ENCODE measurements around the gene ASIC4. TPM values are rescaled to one million over a fixed set of nuclear protein-coding genes. Genes with fewer than 3 reads are reported as not detected.

The ASIC4 gene
- polyA plus RNA-seq, 1 donor, result 0.20 TPM

DNA sequence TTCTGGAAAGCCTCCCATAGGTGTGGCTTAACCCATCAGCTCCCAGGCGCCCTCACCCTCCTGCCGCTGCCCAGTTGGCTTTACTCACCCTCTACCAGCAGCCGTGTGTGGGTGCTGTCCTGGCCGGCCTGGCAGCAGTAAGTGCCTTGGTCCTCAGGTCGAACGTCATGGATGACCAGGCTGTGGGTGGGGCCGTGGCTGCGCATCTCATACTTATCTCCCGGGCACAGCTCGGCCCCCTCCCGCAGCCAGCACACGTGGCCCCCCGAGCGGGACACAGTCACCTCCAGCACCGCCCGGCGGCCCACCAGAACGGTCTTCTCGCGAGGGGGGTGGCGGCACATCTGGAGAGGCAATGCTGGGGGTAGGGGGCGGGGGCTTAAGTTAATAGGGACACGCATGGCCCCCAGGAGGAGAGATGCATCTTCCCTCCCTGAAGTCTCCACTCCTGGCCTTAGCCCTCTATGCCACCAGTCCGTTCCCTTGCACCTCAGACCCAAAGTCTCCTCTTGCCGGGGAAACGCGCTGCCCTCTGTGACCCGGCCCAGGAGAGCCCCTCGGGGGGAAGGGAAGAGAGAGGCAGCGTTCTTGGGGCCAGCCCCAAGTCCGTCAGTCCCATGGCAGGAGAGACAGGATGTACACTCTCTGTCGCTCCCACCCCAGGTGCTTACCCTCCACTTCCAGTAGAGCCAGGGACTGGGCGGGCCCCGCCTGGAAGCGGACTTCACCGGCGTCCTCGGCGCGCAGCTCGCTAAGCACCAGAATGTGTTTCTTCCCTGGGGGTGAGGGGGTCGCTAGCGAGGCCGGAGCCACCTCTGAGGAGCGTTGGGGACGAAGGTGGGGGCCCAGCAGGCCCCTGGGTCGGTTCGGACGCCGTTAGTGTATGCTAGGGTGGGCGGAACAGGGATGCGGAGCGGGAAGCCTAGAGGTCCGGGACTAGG lies 37.4 kb downstream of the ASIC4 start:
- DNase-seq, result peak; percentile 79

DNA sequence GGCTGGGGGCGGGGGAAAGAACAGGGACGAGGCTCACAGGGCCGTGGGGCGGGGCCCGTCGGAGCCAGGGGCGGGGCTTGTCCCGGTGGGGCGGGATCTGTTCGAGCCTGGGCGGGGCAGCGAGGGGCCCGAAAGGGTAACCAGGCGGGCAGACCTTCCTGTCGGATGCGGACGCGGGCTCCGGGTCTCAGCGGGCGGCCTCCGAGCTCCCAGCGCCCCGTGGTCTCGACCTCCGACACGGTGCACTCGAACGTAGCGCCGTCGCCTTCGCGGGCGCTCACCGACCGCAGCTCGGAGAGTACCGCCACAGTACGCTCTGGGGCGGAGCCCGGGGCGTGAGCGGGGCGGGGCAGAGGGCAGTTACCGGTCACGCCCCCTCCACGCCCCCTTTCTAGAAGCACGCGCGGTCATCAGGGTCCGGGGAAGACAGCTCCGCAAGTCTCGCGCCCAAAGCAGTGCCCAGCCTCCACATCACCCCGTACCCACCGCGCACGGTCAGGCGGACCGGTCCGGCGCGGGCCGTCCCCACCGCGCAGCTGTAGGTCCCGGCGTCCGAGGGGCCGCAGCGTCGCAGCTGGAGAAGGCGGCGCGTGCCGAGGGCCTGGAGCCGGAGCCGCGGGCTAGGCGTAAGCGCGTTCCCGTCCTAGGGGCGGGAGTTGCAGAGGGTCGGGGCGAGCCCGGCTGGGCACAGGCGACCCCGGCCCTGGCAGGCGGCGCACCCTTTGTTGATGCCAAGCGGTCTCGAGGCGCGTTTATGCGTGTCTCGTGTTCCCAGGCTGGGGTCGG lies 38.3 kb downstream of the ASIC4 start:
- peak; percentile 84 for DNase-seq

DNA sequence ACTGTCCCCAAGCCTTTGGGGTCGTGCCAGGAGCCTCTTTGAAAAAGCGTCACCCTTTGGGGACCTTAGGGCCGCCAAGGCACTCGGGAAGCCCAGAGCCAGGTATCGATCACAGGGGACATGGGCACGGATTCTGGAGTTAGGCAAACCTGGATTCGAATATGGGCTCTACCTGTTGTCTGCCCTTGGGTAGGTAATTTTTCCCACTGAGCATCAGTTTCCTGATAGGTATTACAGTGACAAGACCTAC lies 38.8 kb downstream of the ASIC4 start:
- DNase-seq, result no peak

DNA sequence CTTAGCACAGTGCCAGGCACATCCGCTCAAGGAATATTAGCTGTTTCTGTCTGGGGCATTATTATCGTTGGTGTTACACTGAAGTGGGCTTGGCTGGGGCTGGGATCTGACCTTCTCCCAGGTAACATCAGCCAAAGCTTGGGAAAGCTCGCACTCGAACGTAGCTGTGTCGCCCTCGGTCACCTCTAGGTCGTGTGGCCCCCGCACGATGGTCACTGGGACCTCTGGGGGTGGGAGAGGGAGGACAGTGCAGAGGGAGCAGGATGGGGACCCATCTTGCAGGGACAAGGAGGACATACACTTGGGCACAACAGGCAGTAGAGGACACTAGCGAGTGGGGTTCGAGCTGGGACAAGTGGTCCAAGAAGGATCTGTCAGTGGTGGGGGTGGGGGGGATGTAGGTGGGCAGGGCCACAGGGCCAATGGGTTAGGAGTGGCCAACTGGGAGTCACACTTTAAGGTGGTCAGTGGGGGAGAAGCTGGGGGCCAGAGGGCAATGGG lies 39.2 kb downstream of the ASIC4 start:
- no peak for DNase-seq

DNA sequence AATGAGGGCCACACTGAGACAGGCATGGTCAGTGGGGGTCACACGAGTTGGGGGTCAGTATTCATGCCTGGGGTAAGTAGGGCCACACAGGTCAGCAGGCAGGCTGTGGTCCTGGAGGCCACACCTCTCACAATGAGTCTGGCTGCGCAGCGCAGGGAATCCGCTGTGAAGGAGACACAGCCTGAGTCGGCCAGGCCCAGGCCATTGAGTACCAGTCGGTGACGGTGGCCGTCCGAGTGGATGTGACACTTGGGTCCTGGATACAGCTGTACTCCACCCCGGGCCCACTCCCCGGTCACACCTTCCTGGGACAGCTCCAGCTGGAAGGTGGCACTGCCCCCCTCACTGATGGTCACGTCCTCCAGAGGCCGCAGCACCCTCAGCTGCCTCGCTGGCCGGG lies 40.1 kb downstream of the ASIC4 start:
- DNase-seq, result no peak

DNA sequence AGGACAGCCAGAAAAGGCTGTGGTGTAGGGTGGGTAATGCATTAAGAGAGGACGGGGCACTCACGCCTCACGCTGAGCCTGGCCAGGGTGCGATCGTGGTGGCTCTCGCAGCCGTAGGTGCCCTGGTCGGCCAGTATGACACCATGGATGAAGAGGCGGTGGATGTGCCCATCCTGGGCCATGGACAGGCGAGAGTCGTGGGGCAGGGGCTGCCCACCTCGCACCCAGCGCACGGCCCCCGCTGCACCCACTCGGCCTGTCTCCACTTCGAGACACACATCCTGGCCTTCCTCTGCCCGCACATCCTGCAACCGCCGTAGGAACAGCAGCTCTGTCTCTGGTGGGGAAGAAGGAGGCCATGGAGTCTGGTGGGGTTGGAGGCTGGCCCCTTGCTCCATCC lies 41.7 kb downstream of the ASIC4 start:
- DNase-seq, result no peak

DNA sequence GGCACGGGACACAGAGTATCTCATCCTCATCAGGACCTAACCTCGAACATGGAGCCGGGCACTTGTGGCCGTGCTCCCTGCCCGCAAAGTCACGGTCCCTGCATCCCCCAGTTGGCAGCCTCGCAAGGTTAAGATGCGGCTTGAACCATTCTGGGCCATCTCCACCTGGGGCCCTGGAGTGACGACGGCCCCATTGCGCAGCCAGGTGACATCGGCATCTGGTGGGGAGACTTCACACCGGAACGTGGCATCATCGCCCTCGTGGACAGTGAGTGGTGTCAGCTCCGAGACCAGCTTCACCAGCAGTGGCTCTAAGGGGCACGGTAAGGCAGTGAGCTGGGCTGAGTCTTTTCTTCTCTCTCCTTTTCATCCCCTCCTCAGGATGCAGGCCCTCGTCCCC lies 42.1 kb downstream of the ASIC4 start:
- no peak for DNase-seq

DNA sequence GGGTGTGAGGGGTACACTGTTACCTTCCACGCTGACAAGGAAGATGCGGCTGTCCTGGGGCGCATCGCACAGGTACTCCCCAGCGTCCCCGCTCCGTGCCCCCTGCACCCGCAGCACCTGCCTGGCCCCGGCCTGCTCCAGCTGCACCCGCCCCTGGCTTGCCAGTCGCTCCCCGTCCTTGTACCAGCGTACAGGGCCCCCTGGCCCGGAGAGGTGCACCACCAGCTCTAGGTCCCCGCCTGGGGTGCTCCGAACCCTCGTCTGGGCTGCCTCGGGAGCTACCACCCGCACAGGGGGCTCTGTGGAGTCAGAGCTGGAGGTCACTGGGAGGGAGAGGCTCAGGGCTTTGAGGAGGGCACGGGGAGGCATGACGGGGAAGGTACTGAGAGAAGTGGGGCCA lies 43.0 kb downstream of the ASIC4 start:
- DNase-seq, result no peak

DNA sequence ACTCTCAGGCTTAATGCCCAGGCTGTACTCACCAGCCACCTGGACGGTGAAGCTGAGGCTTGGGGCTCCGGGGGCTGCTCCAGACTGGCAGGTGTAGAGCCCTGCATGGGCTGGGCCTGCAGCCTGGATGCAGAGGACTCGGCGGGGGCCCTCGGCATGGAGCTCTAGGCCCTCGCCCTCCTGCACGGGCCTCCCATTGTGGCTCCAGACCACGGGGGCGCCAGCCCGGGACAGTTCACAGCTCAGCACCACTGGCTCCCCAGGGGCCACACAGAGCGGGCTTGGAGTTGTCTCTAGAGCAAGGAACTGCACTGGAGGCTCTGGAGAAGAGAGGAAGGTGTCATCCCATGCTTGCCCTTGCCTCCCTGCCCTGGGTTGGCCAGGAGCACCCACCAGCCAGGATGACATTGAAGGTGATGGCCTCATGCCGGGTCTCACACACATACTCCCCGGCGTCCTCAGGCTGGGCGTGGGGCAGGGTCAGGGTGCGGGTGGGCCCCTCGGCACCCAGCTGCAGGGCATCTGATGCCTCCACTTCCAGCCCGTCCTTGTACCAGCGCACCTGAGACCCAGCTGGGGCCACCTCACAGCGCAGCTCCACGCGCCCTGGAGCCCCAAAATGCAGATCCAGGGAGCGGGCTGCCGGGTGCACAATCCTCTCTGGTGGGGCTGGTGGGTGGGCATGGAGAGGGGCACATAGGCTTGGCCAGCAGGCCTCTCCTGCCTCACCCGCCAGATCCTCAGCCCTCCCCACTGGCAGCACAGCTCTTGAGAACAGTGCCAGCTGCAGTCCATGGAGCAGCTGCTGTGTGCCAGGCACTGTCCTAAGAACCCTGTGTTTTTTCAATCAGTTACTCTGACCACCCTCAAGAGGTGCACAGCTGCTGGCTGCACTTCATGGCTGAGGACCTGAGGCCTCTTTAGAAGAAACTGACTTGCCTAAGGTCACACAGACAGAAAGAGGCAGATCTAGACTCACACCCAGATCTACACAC lies 43.8 kb downstream of the ASIC4 start:
- DNase-seq, result no peak

DNA sequence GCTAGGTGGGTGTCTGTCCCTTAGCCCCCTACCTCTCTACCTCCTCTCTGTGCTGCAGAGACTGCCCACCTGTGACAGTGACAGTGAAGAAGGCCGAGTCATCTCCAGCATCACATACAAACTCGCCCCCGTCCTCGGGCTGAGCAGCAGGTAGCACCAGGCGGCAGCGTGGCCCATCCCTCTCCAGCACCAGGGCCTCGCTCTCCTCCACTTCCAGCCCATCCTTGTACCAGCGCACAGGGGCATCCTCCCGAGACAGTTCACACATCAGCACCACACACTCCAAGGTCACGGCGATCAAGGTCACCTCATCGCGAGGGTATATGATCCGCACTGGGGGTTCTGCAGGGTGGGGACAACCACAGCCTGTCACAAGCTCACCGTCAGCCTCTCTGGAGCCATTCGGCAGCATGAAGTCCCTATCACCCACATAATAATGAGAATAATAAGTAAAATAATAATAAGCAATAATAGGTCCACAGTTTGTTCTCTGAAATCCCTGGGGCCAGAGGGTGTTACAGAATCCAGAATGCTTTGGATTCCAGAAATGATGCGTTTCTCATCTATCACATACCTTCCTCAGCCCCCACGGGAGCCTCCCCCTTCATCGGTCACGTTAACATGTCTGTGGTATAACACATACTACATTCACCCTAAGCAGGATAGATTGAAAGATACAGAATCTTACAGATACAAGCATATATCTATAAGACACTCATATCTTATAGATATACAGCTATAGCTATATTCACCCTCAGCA lies 45.1 kb downstream of the ASIC4 start:
- DNase-seq, result no peak

DNA sequence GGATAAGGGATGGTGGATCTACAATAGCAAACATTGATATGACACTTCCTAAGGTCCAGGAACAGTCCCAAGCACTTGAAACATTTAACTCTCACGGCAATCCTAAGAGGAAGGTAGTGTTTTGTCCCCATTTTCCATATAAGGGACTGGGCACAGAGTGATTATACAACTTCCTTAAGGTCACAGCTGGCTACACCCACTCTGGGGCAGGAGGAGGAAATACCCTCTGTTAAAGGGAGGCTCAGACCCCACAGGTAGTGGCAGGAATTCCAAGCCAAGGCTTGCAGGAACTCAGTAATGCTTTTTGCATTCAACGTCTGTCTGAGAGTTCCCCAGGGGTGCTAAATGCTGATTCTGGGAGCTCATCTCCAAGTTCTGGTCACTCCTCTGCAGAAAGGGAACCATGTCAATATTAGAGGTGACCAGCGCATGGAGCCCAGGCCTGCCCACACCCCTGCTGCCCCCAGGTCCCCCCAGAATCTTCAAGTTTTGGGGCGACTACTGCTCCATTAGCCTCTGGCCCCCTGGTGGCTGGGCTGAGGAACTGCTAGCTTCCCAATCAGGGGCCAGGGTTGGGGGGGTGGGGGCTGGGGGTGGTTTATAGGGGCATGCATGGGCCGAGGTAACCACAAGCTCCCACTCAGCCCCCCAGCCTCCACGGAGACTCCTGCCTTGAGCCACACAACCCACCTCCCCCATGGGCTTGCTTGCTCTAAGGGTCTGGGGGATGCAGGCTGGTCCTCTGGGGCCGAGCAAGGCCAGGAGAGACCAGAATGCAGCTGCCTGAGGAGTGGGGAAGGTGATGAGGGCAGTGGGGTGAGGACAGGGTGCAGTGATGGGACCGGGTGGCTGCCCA lies 46.0 kb downstream of the ASIC4 start:
- no peak for DNase-seq

DNA sequence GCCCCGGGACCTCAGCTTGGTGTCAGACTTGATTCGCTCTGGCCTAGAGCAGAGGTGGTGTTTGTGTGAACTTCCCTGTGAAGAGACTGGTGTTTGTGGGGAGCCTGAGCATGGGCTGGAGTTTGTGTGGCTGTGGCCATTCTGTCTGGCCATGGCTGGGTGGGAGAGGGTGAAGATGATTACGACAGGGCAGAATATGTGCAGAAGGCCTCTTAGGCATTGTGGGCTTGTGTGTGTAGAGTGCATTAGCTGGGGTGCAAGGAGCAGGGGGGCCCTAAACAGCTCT lies 46.6 kb downstream of the ASIC4 start:
- DNase-seq, result no peak

DNA sequence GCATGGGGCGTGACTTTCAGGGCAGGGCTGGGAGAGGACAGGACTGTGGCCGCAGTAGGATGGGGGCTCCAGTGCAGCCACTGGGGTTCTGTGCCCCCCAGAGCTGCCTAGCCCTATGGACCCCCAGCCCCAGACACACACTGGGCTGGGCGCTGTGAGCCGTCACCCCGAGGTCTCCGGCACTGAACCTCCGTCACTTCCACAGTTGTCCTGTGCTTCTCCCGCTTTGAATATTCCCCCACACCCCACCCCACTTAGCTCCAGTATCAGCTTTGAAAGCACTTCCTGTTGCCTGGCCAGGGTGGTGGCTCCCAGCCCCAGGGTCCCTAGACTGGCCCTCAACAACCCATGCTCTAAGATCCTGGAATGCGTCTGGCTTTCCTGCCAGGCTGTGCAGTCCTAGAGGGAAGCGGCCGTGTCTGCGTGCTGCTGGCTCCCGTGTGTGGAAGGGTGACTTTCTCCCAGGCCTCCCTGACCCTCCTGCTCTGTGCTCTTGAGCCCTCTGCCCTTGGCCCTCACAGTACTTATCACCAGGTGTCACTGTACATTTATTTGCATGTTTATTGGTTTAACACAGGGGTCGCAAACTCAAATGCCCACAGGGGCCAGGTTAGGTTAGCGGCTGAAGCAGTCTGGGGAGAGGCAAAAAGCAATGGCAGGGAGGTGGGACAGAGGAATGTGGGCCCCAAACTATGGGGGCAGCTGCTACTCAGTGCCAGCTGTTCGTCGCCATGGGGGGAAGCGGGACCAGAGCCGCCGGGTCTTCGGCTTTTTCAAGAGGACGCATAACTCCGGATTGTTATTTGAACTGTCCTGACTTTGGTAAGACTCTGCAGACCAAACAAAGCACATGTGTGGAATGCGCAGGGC lies 47.1 kb downstream of the ASIC4 start:
- DNase-seq, result no peak

DNA sequence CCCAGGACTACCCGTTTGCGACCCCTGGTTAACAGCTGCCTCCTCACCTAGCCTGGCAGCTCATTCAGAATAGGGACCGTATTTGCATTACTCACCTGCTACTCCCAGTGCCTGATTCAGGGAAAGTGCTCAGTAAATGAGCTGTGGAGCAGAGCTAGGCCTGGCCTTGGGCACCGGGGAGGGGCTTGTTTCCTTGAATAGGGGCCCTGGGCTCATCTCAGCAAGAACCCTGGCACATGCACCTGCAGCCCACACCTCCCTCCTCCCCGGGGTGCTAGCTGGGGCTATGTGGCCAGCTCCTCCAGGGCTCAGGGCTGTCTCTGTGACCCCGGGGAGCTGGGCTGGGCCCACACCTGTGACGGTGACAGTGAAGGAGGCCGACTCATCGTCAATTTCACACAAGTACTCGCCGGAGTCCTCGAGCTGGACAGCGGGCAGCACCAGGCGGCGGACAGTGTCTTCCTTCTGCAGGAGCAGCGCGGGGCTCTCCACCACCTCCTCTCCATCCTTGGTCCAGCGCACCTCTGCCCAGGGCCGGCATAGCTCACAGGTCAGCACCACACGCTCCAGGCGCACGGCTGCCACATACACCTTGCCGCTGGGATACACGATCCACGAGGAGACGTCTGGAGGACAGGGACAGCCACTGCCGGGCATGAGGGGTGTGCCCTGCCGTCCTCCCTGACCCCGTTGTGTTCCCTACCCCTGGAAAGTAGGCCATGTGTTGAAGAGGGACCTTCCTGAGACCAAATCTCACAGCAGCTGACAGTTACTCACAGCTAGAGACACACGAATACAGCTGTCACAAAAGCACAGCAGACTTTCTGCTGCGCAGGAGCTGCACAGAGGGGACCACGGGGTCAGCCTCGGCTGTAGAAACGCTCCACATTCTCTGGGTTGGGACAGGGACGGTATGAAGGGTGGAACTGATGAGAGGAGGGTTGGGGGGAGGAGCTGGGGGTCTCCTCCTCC lies 48.1 kb downstream of the ASIC4 start:
- DNase-seq, result no peak

DNA sequence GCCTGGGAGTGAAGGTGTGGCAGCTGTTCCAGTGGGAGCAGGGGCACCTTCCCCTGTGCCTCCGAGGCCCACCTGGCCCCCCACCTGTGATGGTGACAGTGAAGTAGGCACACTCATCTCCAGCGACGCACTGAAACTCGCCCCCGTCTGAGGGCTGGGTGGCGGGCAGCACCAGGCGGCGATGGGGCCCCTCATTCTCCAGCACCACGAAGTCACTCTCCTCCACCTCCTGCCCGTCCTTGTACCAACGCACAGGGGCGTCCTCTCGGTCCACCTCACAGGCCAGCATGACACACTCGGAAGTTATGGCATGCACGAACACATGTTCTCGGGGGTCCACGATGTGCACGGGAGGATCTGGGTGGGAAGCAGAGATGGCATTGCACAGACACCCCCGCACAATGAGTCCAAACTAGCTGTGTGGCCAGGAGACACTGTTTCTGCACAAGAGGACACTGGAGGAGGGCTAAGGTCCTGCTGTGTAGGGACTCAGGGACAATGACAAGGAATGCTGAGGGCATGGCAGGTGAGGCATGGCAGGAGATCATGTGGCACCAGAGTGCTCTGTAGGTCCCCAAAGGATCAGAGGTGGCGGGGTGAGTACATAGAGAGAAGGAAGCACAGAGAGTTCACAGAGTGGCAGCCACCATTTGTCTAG lies 49.1 kb downstream of the ASIC4 start:
- no peak for DNase-seq

DNA sequence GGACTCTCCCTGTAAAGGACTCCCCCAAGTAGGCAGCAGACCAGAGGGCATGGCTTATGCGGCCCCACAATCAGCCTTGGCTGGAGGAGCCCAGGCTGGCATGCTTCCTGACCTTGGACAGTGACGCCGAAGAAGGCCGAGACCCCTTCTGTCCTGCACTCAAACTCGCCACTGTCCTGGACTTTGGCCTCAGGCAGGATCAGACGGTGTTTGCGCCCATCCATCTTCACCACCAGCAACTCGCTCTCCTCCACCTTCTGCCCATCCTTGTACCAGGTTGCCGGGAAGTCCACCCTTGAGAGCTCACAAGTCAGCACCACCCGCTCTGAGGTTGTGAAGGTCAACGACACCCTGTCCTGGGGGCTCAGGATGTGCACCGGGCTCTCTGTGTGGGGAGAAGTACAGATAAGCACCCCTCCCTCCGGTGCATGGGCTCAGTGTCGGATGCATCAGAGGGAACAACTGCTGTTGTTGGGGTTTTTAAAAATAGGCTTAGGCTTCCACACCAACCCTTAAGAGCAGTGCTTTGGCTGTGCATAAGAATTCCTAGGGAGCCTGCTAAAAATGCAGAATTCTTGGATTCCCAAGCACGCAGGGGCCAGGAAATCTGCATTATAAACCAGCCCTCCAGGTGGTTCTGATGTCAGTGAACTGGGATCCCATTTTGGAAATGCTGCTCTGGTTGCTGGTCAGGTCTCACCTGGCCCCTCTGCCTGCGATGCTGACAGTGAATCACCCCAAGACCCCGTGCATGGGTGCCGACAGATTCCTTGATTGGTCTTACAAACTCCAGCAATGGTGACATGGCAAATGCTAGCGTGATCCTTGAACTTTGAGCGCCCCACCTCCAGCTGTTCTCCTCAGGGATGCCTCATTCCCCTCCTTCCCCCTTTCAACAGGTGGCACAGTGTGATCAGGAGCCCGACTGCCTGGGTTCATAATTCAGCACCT lies 51.1 kb downstream of the ASIC4 start:
- DNase-seq, result no peak

DNA sequence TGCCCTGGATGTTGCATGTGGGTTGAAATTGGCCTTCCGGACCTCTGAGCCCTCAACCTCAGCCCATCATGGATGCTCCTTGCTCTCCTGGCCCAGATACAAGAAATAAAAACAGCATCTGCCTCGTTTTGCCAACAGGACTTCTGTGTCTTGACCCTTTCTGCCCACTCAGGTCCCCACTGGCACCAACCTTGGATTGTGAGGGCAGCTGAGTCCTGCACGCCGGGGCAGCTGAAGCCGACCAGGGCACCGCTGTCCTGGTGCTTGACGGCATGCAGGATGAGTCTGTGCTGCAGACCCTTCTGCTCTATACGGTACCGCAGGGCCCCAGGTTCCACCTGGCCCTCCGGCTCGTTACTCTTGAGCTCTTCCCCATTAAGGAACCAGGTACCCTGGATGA lies 52.4 kb downstream of the ASIC4 start:
- no peak for DNase-seq
